ENCODE measurements around the gene PDP2. TPM values are rescaled to one million over a fixed set of nuclear protein-coding genes. Genes with fewer than 3 reads are reported as not detected.

PDP2 gene
- total and polyA plus RNA-seq, 9 of the 15 experiments (the other 6 are each of a cell fraction or from before 2014, with no cell fraction given), result 2.5 to 24.3 (median 7.2) TPM

- TF ChIP-seq MCM3 (IDR thresholded peaks at IDR 0.05) (no peak), CCAR2 (IDR thresholded peaks at IDR 0.05; ENCODE audit: low read depth, low read length) (no peak)
Observed at GRCh38 chr16:66939366-66939765, 59.1 kb downstream of the PDP2 start (continued).

GRCh38 chr16:66940236-66940635 lies 59.9 kb downstream of the PDP2 start:
- no peak overlapping the region for H2AFZ ChIP-seq (ENCODE audit: low read depth, low read length)
- DNase-seq (ENCODE audit: extremely low read depth in 1 of 4, low spot score in 3 of 4) (no peak), FAIRE-seq (no peak), ATAC-seq (no peak)
- POLR2A ChIA-PET, result interaction anchor here (0.6 kb wide), 1 partner anchor 539 kb away, joined by 3 read pairs; no protein-coding TSS in a partner anchor
- no peak overlapping the region for H3K4me2 ChIP-seq (ENCODE audit: insufficient read depth, low read length)
- H3K9me1 ChIP-seq (ENCODE audit: control insufficient read depth, insufficient read depth, low read length), result no peaks in the 10 kb centered on the region
- no peak overlapping the region for H3K4me3 ChIP-seq
- BruUV-seq (replicated peaks), result no TSS peak
- peaks cover 79% of the 10 kb centered on the region; the same call in 2 of the 3 replicates for H3K36me3 ChIP-seq (ENCODE audit: control insufficient read depth, insufficient read depth, low read length)
- H3K9me3 ChIP-seq (replicated peaks; ENCODE audit: control insufficient read depth, insufficient read depth, low read depth, low read length), result no peaks in the 10 kb centered on the region
- peaks cover 22% of the 10 kb centered on the region for H3K79me2 ChIP-seq (ENCODE audit: control insufficient read depth, insufficient read depth, low read length)
- H3K27ac ChIP-seq (ENCODE audit: extremely low read depth, low read depth, low read length), result no peak overlapping the region
- H4K20me1 ChIP-seq (replicated peaks; ENCODE audit: control insufficient read depth, insufficient read depth, low read length), result 0 out of 2 replicates have a peak, but pooled peaks cover 5% of the 10 kb centered on the region
- H3K9ac ChIP-seq (ENCODE audit: insufficient read depth in 1 of 2, low read depth in 2 of 2, low read length in 2 of 2), result peak overlapping the region in 1 of 2 experiments; percentile 47; a peak in 1 of 4 replicates
- CTCF ChIA-PET (ENCODE audit: low intra/inter-chr PET ratio), result no interaction called here
- intact Hi-C loops (cut with micrococcal nuclease), result no loop called here
- TF ChIP-seq POLR2G (IDR thresholded peaks at IDR 0.05; ENCODE audit: low read depth, low read length), result peak; percentile 46
- no peak for TF ChIP-seq FOXP1 (CRISPR knock-in tag; IDR thresholded peaks at IDR 0.05)
- in situ Hi-C loops (cut with MboI), result no loop called here
- 96% methylated on average over 13 of the region's 16 CpGs for WGBS (ENCODE audit: insufficient coverage, low coverage, missing lambda C conversion rate)
- H3K27me3 ChIP-seq (ENCODE audit: control insufficient read depth in 2 of 2, insufficient read depth in 2 of 2, low read length in 2 of 2), result no peaks in the 10 kb centered on the region
- H3K4me1 ChIP-seq (replicated peaks in 1 of 2; ENCODE audit: control insufficient read depth in 2 of 2, insufficient read depth in 2 of 2, low read length in 2 of 2), result peaks cover 7 to 24% of the 10 kb centered on the region in 2 experiments

Other genes starting within 250 kb of the PDP2 start
Only the 7 nearest of the 13 such genes appear.
- not detected in 2 replicates for gene TERB1, start 78.9 kb upstream of the PDP2 start, total RNA-seq (2014; rRNA removed)
- gene TERB1, start 78.9 kb upstream of the PDP2 start, total RNA-seq (2014; rRNA removed; fragmentation: Illumina TruSeq; extraction: Trizol), result not detected in 2 replicates
- gene TERB1, start 78.9 kb upstream of the PDP2 start, total RNA-seq (2015; rRNA removed; fragmentation: Illumina TruSeq; extraction: Trizol), result not detected in 2 replicates
- gene TERB1, start 78.9 kb upstream of the PDP2 start, total RNA-seq (2021), result not detected in 2 replicates
- not detected in 2 replicates for gene TERB1, start 78.9 kb upstream of the PDP2 start, polyA plus RNA-seq (2011; rRNA removed)
- not detected in 2 replicates for gene TERB1, start 78.9 kb upstream of the PDP2 start, polyA plus RNA-seq (2014; fragmentation: Illumina TruSeq; extraction: Trizol)
- gene TERB1, start 78.9 kb upstream of the PDP2 start, polyA plus RNA-seq (2014; fragmentation: Nextera tagmentation; extraction: Ambion mirVana), result not detected
- not detected in 2 replicates for gene TERB1, start 78.9 kb upstream of the PDP2 start, polyA plus RNA-seq (2014; rRNA removed)
- 150 and 165 TPM in 2 replicates for gene NAE1, start 49.5 kb upstream of the PDP2 start, total RNA-seq (2014; rRNA removed)
- gene NAE1, start 49.5 kb upstream of the PDP2 start, total RNA-seq (2014; rRNA removed; fragmentation: Illumina TruSeq; extraction: Trizol), result 230 and 259 TPM in 2 replicates
- 174 and 190 TPM in 2 replicates for gene NAE1, start 49.5 kb upstream of the PDP2 start, total RNA-seq (2015; rRNA removed; fragmentation: Illumina TruSeq; extraction: Trizol)
- gene NAE1, start 49.5 kb upstream of the PDP2 start, total RNA-seq (2021), result 167 and 172 TPM in 2 replicates
- 233 and 294 TPM in 2 replicates for gene NAE1, start 49.5 kb upstream of the PDP2 start, polyA plus RNA-seq (2011; rRNA removed)
- gene NAE1, start 49.5 kb upstream of the PDP2 start, polyA plus RNA-seq (2014; fragmentation: Illumina TruSeq; extraction: Trizol), result 164 and 203 TPM in 2 replicates
- 100 to 1,000 TPM; 257 to 275 TPM for gene NAE1, start 49.5 kb upstream of the PDP2 start, polyA plus RNA-seq (2014; fragmentation: Nextera tagmentation; extraction: Ambion mirVana)
- gene NAE1, start 49.5 kb upstream of the PDP2 start, polyA plus RNA-seq (2014; rRNA removed), result 235 and 238 TPM in 2 replicates
- gene CA7, start 36.1 kb upstream of the PDP2 start, total RNA-seq (2014; rRNA removed), result 0.24 TPM in 1 of 2 replicates, not detected in the other
- not detected in 2 replicates for gene CA7, start 36.1 kb upstream of the PDP2 start, total RNA-seq (2014; rRNA removed; fragmentation: Illumina TruSeq; extraction: Trizol)
- gene CA7, start 36.1 kb upstream of the PDP2 start, total RNA-seq (2015; rRNA removed; fragmentation: Illumina TruSeq; extraction: Trizol), result not detected in 2 replicates
- not detected in 2 replicates for gene CA7, start 36.1 kb upstream of the PDP2 start, total RNA-seq (2021)
- 0.06 TPM in 1 of 2 replicates, not detected in the other for gene CA7, start 36.1 kb upstream of the PDP2 start, polyA plus RNA-seq (2011; rRNA removed)
- gene CA7, start 36.1 kb upstream of the PDP2 start, polyA plus RNA-seq (2014; fragmentation: Illumina TruSeq; extraction: Trizol), result 0.07 TPM in 1 of 2 replicates, not detected in the other
- gene CA7, start 36.1 kb upstream of the PDP2 start, polyA plus RNA-seq (2014; fragmentation: Nextera tagmentation; extraction: Ambion mirVana), result under 1 TPM in 1 of 2 experiments, not detected in 1; 0.03 TPM
- gene CA7, start 36.1 kb upstream of the PDP2 start, polyA plus RNA-seq (2014; rRNA removed), result 0.05 TPM in 1 of 2 replicates, not detected in the other
- gene CDH16, start 38.4 kb downstream of the PDP2 start, total RNA-seq (2014; rRNA removed), result not detected in 2 replicates
- not detected in 2 replicates for gene CDH16, start 38.4 kb downstream of the PDP2 start, total RNA-seq (2014; rRNA removed; fragmentation: Illumina TruSeq; extraction: Trizol)
- gene CDH16, start 38.4 kb downstream of the PDP2 start, total RNA-seq (2015; rRNA removed; fragmentation: Illumina TruSeq; extraction: Trizol), result not detected in 2 replicates
- not detected in 2 replicates for gene CDH16, start 38.4 kb downstream of the PDP2 start, total RNA-seq (2021)
- gene CDH16, start 38.4 kb downstream of the PDP2 start, polyA plus RNA-seq (2011; rRNA removed), result not detected in 2 replicates
- gene CDH16, start 38.4 kb downstream of the PDP2 start, polyA plus RNA-seq (2014; fragmentation: Illumina TruSeq; extraction: Trizol), result not detected in 2 replicates
- gene CDH16, start 38.4 kb downstream of the PDP2 start, polyA plus RNA-seq (2014; fragmentation: Nextera tagmentation; extraction: Ambion mirVana), result not detected
- not detected in 2 replicates for gene CDH16, start 38.4 kb downstream of the PDP2 start, polyA plus RNA-seq (2014; rRNA removed)
- gene RRAD, start 45.0 kb downstream of the PDP2 start, total RNA-seq (2014; rRNA removed), result 0.09 and 0.12 TPM in 2 replicates
- not detected in 2 replicates for gene RRAD, start 45.0 kb downstream of the PDP2 start, total RNA-seq (2014; rRNA removed; fragmentation: Illumina TruSeq; extraction: Trizol)
- gene RRAD, start 45.0 kb downstream of the PDP2 start, total RNA-seq (2015; rRNA removed; fragmentation: Illumina TruSeq; extraction: Trizol), result not detected in 2 replicates
- 0.13 and 0.16 TPM in 2 replicates for gene RRAD, start 45.0 kb downstream of the PDP2 start, total RNA-seq (2021)
- gene RRAD, start 45.0 kb downstream of the PDP2 start, polyA plus RNA-seq (2011; rRNA removed), result 0.05 and 0.20 TPM in 2 replicates
- gene RRAD, start 45.0 kb downstream of the PDP2 start, polyA plus RNA-seq (2014; fragmentation: Illumina TruSeq; extraction: Trizol), result not detected in 2 replicates
- not detected for gene RRAD, start 45.0 kb downstream of the PDP2 start, polyA plus RNA-seq (2014; fragmentation: Nextera tagmentation; extraction: Ambion mirVana)
- gene RRAD, start 45.0 kb downstream of the PDP2 start, polyA plus RNA-seq (2014; rRNA removed), result 0.12 TPM in 1 of 2 replicates, not detected in the other
- gene CIAO2B, start 53.9 kb downstream of the PDP2 start, total RNA-seq (2014; rRNA removed), result 147 and 189 TPM in 2 replicates
- gene CIAO2B, start 53.9 kb downstream of the PDP2 start, total RNA-seq (2014; rRNA removed; fragmentation: Illumina TruSeq; extraction: Trizol), result 57.6 and 86.8 TPM in 2 replicates
- 104 and 111 TPM in 2 replicates for gene CIAO2B, start 53.9 kb downstream of the PDP2 start, total RNA-seq (2015; rRNA removed; fragmentation: Illumina TruSeq; extraction: Trizol)
- gene CIAO2B, start 53.9 kb downstream of the PDP2 start, total RNA-seq (2021), result 99.4 and 104 TPM in 2 replicates
- gene CIAO2B, start 53.9 kb downstream of the PDP2 start, polyA plus RNA-seq (2011; rRNA removed), result 146 and 161 TPM in 2 replicates
- 113 and 154 TPM in 2 replicates for gene CIAO2B, start 53.9 kb downstream of the PDP2 start, polyA plus RNA-seq (2014; fragmentation: Illumina TruSeq; extraction: Trizol)
- gene CIAO2B, start 53.9 kb downstream of the PDP2 start, polyA plus RNA-seq (2014; fragmentation: Nextera tagmentation; extraction: Ambion mirVana), result 100 to 1,000 TPM; 104 to 122 TPM
- gene CIAO2B, start 53.9 kb downstream of the PDP2 start, polyA plus RNA-seq (2014; rRNA removed), result 182 and 250 TPM in 2 replicates
- gene CES2, start 55.0 kb downstream of the PDP2 start, total RNA-seq (2014; rRNA removed), result 35.0 and 38.1 TPM in 2 replicates
- 15.2 and 16.8 TPM in 2 replicates for gene CES2, start 55.0 kb downstream of the PDP2 start, total RNA-seq (2014; rRNA removed; fragmentation: Illumina TruSeq; extraction: Trizol)
- gene CES2, start 55.0 kb downstream of the PDP2 start, total RNA-seq (2015; rRNA removed; fragmentation: Illumina TruSeq; extraction: Trizol), result 23.6 and 24.4 TPM in 2 replicates
- 33.5 and 37.9 TPM in 2 replicates for gene CES2, start 55.0 kb downstream of the PDP2 start, total RNA-seq (2021)
- 14.0 and 14.1 TPM in 2 replicates for gene CES2, start 55.0 kb downstream of the PDP2 start, polyA plus RNA-seq (2011; rRNA removed)
- 24.9 and 28.4 TPM in 2 replicates for gene CES2, start 55.0 kb downstream of the PDP2 start, polyA plus RNA-seq (2014; fragmentation: Illumina TruSeq; extraction: Trizol)
- 1 to 10 TPM; 2.2 to 2.4 TPM for gene CES2, start 55.0 kb downstream of the PDP2 start, polyA plus RNA-seq (2014; fragmentation: Nextera tagmentation; extraction: Ambion mirVana)
- 27.7 and 28.3 TPM in 2 replicates for gene CES2, start 55.0 kb downstream of the PDP2 start, polyA plus RNA-seq (2014; rRNA removed)

All from K562 (cell line).